SH-SY5Y (cell line): ENCODE results near the gene HK2.

ENCODE experiments used
- GATA2 ChIP-seq: IDR thresholded peaks from 2 replicates; pipeline ENCODE4 v1.6.1; 2011; ENCODE audit warnings: mild to moderate bottlenecking, low read depth, low read length
- GATA3 ChIP-seq: IDR thresholded peaks from 2 replicates; pipeline ENCODE4 v1.6.1; 2011; ENCODE audit warnings: low read depth, mild to moderate bottlenecking, low read length, moderate library complexity

DNA sequence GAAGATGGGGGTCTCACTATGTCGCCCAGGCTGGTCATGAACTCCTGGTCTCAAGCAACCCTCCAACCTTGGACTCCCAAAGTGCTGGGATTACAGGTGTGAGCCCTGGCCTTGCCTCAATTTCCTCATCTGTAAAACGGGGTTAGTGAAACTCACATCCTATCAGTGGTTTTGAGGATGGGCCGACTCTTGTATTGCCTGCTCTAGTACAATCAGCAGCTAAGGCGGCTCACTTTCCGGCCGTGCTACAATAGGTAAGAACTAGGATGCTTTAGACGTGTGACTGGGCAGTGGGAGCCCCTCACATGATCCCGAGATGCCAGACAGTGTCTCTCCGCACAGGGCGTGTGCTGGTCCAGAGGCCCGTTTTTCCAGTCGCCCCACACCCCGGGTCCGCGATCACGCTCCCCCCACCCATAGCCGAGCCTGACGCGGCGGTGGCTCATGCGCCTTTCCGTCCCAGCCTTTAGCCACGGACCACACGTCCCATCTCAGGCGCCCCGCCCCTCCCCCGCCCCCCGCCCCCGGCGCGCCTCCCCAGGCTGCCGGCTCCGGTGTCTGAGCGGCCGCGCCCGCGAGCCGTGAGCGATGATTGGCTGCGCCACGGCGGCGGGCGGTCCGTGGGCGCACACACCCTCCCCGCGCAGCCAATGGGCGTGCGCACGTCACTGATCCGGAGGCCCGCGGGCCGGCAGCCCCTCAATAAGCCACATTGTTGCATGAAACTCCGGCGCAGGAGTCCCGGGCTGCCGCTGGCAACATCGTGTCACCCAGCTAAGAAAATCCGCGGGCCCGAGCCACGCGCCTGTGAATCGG, at the start of gene HK2:
- no peak for TF ChIP-seq GATA2
- no peak for TF ChIP-seq GATA3
